Measurements from ENCODE around the gene A2M. TPM values are rescaled to one million over a fixed set of nuclear protein-coding genes. Genes with fewer than 3 reads are reported as not detected.

The A2M gene
- total and polyA plus RNA-seq, 2 of the 13 experiments (the other 11 are each of a cell fraction or from before 2014, with no cell fraction given), result 2,807 to 6,551 TPM

DNA sequence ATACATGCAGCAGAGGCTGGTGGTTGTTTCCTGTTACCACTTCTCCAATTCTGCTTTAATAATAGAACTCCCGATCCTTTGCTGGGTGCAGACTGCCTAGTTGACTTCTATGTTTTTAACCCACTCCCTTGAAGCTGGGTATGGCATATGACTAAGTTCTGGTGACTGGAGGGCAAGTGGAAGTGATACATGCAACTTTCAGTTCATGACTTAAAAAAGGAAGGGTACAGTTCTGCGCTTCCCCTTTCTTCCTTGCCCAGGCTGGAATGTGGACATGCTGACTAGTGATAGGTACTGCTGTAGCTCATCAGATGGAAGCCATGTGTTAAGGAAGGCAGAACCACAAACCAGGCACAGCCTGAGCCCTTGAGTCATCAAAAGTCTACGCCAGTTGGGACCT, 2.4 kb upstream of the A2M start:
- H3K9ac ChIP-seq (ENCODE audit: insufficient read depth, low read depth, low read length), result no peak overlapping the region
- no peak for ATAC-seq
- H4K20me1 ChIP-seq (ENCODE audit: insufficient read depth, low read length), result peaks cover 10% of the 10 kb centered on the region
- no TSS peak for BruUV-seq (replicated peaks)
- H2AFZ ChIP-seq (ENCODE audit: low read length), result no peak overlapping the region
- intact Hi-C loops (cut with micrococcal nuclease; ENCODE audit: unreplicated experiment), result loop anchor here (10.0 kb wide), 2 partner anchors 137 to 167 kb away; no protein-coding TSS in a partner anchor
- peaks cover 30% of the 10 kb centered on the region for H3K79me2 ChIP-seq (ENCODE audit: insufficient read depth, low read length)
- DNase-seq (ENCODE audit: low spot score), result no peak
- POLR2A ChIA-PET, result interaction anchor here (4.9 to 6.9 kb wide), 3 partner anchors 15 to 53 kb away, joined by 56 to 129 read pairs (median 67); no protein-coding TSS in a partner anchor
- no peak for FAIRE-seq
- no peaks in the 10 kb centered on the region; a peak in 1 of 5 replicates for H3K27me3 ChIP-seq (ENCODE audit: control insufficient read depth in 1 of 2, insufficient read depth in 2 of 2, low read length in 2 of 2)
- no peak for TF ChIP-seq ZBED4 (CRISPR knock-in tag; IDR thresholded peaks at IDR 0.05; ENCODE audit: borderline replicate concordance)
- TF ChIP-seq, protein P1, sequence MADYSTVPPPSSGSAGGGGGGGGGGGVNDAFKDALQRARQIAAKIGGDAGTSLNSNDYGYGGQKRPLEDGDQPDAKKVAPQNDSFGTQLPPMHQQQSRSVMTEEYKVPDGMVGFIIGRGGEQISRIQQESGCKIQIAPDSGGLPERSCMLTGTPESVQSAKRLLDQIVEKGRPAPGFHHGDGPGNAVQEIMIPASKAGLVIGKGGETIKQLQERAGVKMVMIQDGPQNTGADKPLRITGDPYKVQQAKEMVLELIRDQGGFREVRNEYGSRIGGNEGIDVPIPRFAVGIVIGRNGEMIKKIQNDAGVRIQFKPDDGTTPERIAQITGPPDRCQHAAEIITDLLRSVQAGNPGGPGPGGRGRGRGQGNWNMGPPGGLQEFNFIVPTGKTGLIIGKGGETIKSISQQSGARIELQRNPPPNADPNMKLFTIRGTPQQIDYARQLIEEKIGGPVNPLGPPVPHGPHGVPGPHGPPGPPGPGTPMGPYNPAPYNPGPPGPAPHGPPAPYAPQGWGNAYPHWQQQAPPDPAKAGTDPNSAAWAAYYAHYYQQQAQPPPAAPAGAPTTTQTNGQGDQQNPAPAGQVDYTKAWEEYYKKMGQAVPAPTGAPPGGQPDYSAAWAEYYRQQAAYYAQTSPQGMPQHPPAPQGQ (CRISPR knock-in tag; IDR thresholded peaks at IDR 0.05; ENCODE audit: borderline replicate concordance), result no peak
- TF ChIP-seq FOXC1 (CRISPR knock-in tag; IDR thresholded peaks at IDR 0.05; ENCODE audit: borderline replicate concordance), result no peak
- H3K36me3 ChIP-seq (replicated peaks in 1 of 2; ENCODE audit: control insufficient read depth in 1 of 2, insufficient read depth in 2 of 2, low read length in 2 of 2), result peaks cover 4 to 5% of the 10 kb centered on the region in 2 experiments; a peak in 4 of 5 replicates
- in situ Hi-C loops (cut with HindIII; ENCODE audit: extremely low pct_ligation_motif_present, low pct_unique_long_range_greater_than_20kb), result loop anchor here (10.0 kb wide), 1 partner anchor 157 kb away; no protein-coding TSS in a partner anchor
- WGBS (ENCODE audit: low lambda C conversion rate), result 97% methylated on average over 3 of the region's 3 CpGs
- no peak overlapping the region for H3K4me2 ChIP-seq (ENCODE audit: low read depth, low read length)
- H3K4me3 ChIP-seq (replicated peaks in 1 of 3; ENCODE audit: insufficient read depth in 1 of 3, low read depth in 2 of 3, low read length in 3 of 3), result no peak overlapping the region
- no peak overlapping the region for H3K27ac ChIP-seq (ENCODE audit: extremely low read length, insufficient read depth, low read length)
- peaks cover 76% of the 10 kb centered on the region for H3K4me1 ChIP-seq (ENCODE audit: insufficient read depth, low read length)
- CTCF ChIA-PET (ENCODE audit: low intra/inter-chr PET ratio, low total read pairs), result no interaction called here
- H3K9me3 ChIP-seq (ENCODE audit: low read length), result no peaks in the 10 kb centered on the region

All from HepG2 (cell line).